Measurements from ENCODE around the gene UBXN11. TPM values are rescaled to one million over a fixed set of nuclear protein-coding genes. Genes with fewer than 3 reads are reported as not detected.

The UBXN11 gene
- total RNA-seq, 1 experiment from 2014 or later = 5.3 TPM

GRCh38 chr1:26259005-26259404 lies 47.4 kb downstream of the UBXN11 start:
- Histone ChIP-seq H3K4me3 (no peak overlapping the region), H3K36me3 (peaks cover 65% of the 10 kb centered on the region), H3K9me3 (replicated peaks) (no peaks in the 10 kb centered on the region), H3K27ac (no peak overlapping the region), H3K27me3 (no peaks in the 10 kb centered on the region), H3K4me1 (no peaks in the 10 kb centered on the region; the same call in 1 of the 2 replicates)
- DNase-seq = no peak

- Histone ChIP-seq H3K9me3 (replicated peaks) (no peaks in the 10 kb centered on the region), H3K27me3 (no peaks in the 10 kb centered on the region), H3K36me3 (peaks cover 62% of the 10 kb centered on the region), H3K4me1 (no peaks in the 10 kb centered on the region; the same call in 1 of the 2 replicates), H3K27ac (no peak overlapping the region), H3K4me3 (no peak overlapping the region)
- no peak for DNase-seq
Observed at GRCh38 chr1:26257222-26257621, 49.2 kb downstream of the UBXN11 start.

GRCh38 chr1:26254404-26254803 lies 52.0 kb downstream of the UBXN11 start:
- H3K27me3 ChIP-seq = no peaks in the 10 kb centered on the region
- H3K4me3 ChIP-seq = no peak overlapping the region
- H3K36me3 ChIP-seq = peaks cover 48% of the 10 kb centered on the region
- no peak overlapping the region for H3K27ac ChIP-seq
- DNase-seq = no peak
- no peaks in the 10 kb centered on the region; the same call in 1 of the 2 replicates for H3K4me1 ChIP-seq
- no peaks in the 10 kb centered on the region for H3K9me3 ChIP-seq (replicated peaks)

GRCh38 chr1:26252718-26253117 lies 53.7 kb downstream of the UBXN11 start:
- H3K4me3 ChIP-seq = no peak overlapping the region
- no peaks in the 10 kb centered on the region; the same call in 1 of the 2 replicates for H3K4me1 ChIP-seq
- H3K27ac ChIP-seq = no peak overlapping the region
- H3K9me3 ChIP-seq (replicated peaks) = no peaks in the 10 kb centered on the region
- no peaks in the 10 kb centered on the region for H3K27me3 ChIP-seq
- H3K36me3 ChIP-seq = peaks cover 41% of the 10 kb centered on the region
- DNase-seq = no peak

- H3K27ac ChIP-seq = no peak overlapping the region
- H3K4me1 ChIP-seq = no peaks in the 10 kb centered on the region
- no peak for DNase-seq
- H3K27me3 ChIP-seq = no peaks in the 10 kb centered on the region
- no peaks in the 10 kb centered on the region for H3K9me3 ChIP-seq (replicated peaks)
- H3K36me3 ChIP-seq = peaks cover 17% of the 10 kb centered on the region
- H3K4me3 ChIP-seq = no peak overlapping the region
Observed at GRCh38 chr1:26239936-26240335, 66.5 kb downstream of the UBXN11 start.

GRCh38 chr1:26237230-26237966 lies 69.0 kb downstream of the UBXN11 start:
- no peak for DNase-seq

GRCh38 chr1:26234644-26235370 lies 71.6 kb downstream of the UBXN11 start:
- peak in 1 of 2 experiments; percentile 18 for DNase-seq
- Histone ChIP-seq H3K4me1 (no peaks in the 10 kb centered on the region), H3K4me3 (peak overlapping the region; percentile 76), H3K27me3 (no peaks in the 10 kb centered on the region), H3K9me3 (replicated peaks) (no peaks in the 10 kb centered on the region), H3K36me3 (no peaks in the 10 kb centered on the region), H3K27ac (peak overlapping the region; percentile 41)

More at GRCh38 chr1:26237230-26237966, 69.0 kb downstream of the UBXN11 start:
- Histone ChIP-seq H3K4me3 (no peak overlapping the region), H3K9me3 (replicated peaks) (no peaks in the 10 kb centered on the region), H3K4me1 (no peaks in the 10 kb centered on the region), H3K36me3 (peaks cover 3% of the 10 kb centered on the region; the same call in 1 of the 2 replicates), H3K27ac (no peak overlapping the region), H3K27me3 (no peaks in the 10 kb centered on the region)

GRCh38 chr1:26233903-26234643 lies 72.4 kb downstream of the UBXN11 start, which contains the start of gene CEP85:
Gene CEP85 (plus strand): TSS chr1:26234200. CDS start chr1:26239784, 5,584 bp downstream.
- no peaks in the 10 kb centered on the region for H3K4me1 ChIP-seq
- H3K4me3 ChIP-seq = peak within 1 kb of the TSS; percentile 76
- H3K27ac ChIP-seq = peak within 1 kb of the TSS; percentile 41
- no peaks in the 10 kb centered on the region for H3K27me3 ChIP-seq
- peak; percentile 98 to 99 for DNase-seq
- H3K36me3 ChIP-seq = no peaks in the 10 kb centered on the region
- H3K9me3 ChIP-seq (replicated peaks) = no peaks in the 10 kb centered on the region

Other genes with a start within 250 kb of the UBXN11 start
- gene TRIM63, start 239.0 kb downstream of the UBXN11 start, total RNA-seq (2014; rRNA removed; shearing (Covaris generic)) = not detected in 2 replicates
- gene PDIK1L, start 194.8 kb downstream of the UBXN11 start, total RNA-seq (2014; rRNA removed; shearing (Covaris generic)) = 8.1 and 8.7 TPM in 2 replicates
- 0.10 and 0.18 TPM in 2 replicates for gene FAM110D, start 147.6 kb downstream of the UBXN11 start, total RNA-seq (2014; rRNA removed; shearing (Covaris generic))
- gene C1orf232, start 137.7 kb downstream of the UBXN11 start, total RNA-seq (2014; rRNA removed; shearing (Covaris generic)) = 0.18 TPM in 1 of 2 replicates, not detected in the other
- gene ZNF593, start 136.7 kb downstream of the UBXN11 start, total RNA-seq (2014; rRNA removed; shearing (Covaris generic)) = 27.4 and 38.8 TPM in 2 replicates
- not detected in 2 replicates for gene ZNF593OS, start 134.8 kb downstream of the UBXN11 start, total RNA-seq (2014; rRNA removed; shearing (Covaris generic))
- 1.2 and 2.6 TPM in 2 replicates for gene CNKSR1, start 129.1 kb downstream of the UBXN11 start, total RNA-seq (2014; rRNA removed; shearing (Covaris generic))
- gene CATSPER4, start 116.0 kb downstream of the UBXN11 start, total RNA-seq (2014; rRNA removed; shearing (Covaris generic)) = not detected in 2 replicates
- 34.8 and 39.1 TPM in 2 replicates for gene CEP85, start 72.4 kb downstream of the UBXN11 start, total RNA-seq (2014; rRNA removed; shearing (Covaris generic))
- 41.5 and 43.4 TPM in 2 replicates for gene SH3BGRL3, start 26.6 kb downstream of the UBXN11 start, total RNA-seq (2014; rRNA removed; shearing (Covaris generic))
- gene CD52, start 11.3 kb upstream of the UBXN11 start, total RNA-seq (2014; rRNA removed; shearing (Covaris generic)) = not detected in 2 replicates
- not detected in 2 replicates for gene CRYBG2, start 47.5 kb upstream of the UBXN11 start, total RNA-seq (2014; rRNA removed; shearing (Covaris generic))
- gene ZNF683, start 66.1 kb upstream of the UBXN11 start, total RNA-seq (2014; rRNA removed; shearing (Covaris generic)) = not detected in 2 replicates
- gene LIN28A, start 104.2 kb upstream of the UBXN11 start, total RNA-seq (2014; rRNA removed; shearing (Covaris generic)) = not detected in 2 replicates
- 36.6 and 43.7 TPM in 2 replicates for gene DHDDS, start 125.7 kb upstream of the UBXN11 start, total RNA-seq (2014; rRNA removed; shearing (Covaris generic))
- gene HMGN2, start 165.8 kb upstream of the UBXN11 start, total RNA-seq (2014; rRNA removed; shearing (Covaris generic)) = 1,603 and 1,653 TPM in 2 replicates
- gene RPS6KA1, start 223.1 kb upstream of the UBXN11 start, total RNA-seq (2014; rRNA removed; shearing (Covaris generic)) = 22.5 and 22.7 TPM in 2 replicates

Measured in SJCRH30 (cell line).